HG02763 (cell line): ENCODE measurements around the gene ARV1.
"Not testable (repeated sequence)": the region's sequence is repeated elsewhere in the genome, so short reads cannot be mapped to it uniquely, and the experiment has no call there.

Experiments
- ATAC-seq: cut with Tn5 transposase; IDR thresholded peaks from one replicate; pipeline ENCODE4 v1.9.1; 2021; ENCODE audit warnings: mild to moderate bottlenecking, moderate library complexity; ENCODE audit not compliant: unreplicated experiment

Gene ARV1

DNA sequence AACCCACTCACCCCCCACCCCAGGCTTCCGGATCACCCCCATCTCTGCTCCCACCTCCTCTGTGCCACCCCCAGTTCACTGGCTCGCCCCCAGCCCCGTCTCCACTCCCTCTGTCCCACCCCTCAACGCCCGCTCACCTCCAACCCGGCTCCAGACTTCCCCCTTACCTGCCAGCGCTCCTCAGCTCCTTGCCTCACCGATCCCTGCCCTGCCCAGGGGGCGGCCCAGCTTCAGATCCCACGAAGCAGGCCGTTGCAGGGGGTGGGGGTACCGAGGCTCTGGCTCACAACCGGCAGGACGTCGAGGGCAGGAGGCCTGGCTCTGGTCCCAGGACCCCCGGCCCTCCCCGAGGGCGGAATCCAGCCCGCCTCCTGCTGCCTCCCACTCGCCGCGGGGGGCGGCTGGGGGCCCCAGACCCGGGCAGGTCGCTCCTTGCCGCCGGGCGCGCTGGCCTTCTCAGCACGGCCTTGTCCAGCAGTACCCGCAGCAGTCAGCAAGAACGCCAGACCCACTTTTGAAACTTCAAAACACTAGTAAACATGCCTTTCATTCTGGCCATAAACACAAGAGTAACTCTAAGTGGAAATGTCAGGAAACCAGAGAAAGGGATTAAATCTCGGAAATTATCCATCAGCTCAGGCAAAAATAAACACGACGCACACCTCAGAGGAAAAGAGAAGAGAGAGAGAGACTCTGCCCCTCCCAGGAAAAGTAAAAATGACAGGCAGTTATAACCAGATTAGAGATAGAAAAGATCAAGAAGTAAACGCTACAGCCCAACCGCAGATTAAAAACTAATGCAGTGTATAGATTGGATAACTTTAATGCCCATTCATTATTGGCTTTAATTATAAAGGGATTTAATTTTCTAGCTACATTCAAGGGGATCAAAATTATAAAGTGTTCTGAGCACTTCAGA lies 62.2 kb downstream of the ARV1 start:
- no peak for ATAC-seq

DNA sequence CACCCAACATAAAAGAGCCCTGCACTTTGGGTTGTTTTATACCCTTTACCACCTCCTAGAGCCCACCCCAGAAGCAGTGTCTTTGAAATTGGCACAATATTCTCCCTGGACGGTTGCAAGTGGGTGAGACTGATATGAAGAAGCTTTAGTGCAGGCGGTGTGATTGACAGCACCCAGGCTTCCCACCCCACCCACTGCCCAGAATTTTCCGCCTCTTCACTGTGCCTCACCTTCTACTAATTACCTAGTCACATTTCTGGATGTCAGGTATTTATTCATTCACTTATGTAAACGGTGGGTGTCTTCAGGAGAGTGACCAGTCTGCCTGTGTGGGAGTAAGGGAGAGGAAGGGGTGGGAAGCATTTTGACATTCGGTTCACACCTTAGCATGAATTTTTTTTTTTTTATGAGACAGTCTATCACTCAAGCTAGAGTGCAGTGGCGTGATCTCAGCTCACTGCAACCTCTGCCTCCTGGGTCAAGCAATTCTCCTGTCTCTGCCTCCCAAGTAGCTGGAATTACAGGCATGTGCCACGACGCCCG lies 62.9 kb downstream of the ARV1 start:
- no peak for ATAC-seq

DNA sequence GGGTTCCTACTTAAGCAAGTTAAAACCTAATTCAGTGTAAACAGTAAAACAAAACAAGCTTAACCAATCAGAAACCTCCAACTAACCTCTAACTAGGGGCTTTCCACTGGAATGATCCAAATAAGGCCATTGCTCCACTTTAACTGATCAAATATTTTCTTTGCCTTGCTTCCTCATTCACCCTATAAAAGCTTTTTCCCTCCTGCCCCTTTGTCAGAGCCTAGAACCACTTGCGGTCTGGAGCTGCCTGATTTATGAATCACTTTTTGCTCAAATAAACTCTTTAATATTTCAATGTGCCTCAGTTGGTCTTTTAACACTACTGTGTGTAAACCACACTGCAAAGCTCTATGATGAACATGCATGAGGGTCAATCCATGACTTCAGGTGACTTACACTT lies 65.7 kb downstream of the ARV1 start:
- no peak for ATAC-seq

DNA sequence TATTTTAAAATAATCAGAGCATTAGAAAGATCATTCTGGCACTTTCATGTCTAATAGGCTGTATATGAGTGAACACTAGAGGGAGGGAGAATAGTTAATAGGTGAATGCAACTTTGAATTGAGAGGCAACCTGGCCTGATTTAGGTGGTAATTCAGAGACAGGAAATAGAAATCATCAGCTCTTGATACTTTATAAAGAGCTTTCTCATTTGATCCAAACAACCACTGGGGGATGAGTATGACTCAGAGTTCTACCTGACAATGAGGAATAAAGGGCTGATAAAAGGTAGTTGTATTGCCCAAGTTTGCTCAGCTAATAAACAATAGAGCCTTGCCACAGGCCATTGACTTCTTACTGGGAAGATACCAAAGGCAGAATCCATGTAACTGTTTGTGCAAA lies 66.4 kb downstream of the ARV1 start:
- ATAC-seq: no peak

DNA sequence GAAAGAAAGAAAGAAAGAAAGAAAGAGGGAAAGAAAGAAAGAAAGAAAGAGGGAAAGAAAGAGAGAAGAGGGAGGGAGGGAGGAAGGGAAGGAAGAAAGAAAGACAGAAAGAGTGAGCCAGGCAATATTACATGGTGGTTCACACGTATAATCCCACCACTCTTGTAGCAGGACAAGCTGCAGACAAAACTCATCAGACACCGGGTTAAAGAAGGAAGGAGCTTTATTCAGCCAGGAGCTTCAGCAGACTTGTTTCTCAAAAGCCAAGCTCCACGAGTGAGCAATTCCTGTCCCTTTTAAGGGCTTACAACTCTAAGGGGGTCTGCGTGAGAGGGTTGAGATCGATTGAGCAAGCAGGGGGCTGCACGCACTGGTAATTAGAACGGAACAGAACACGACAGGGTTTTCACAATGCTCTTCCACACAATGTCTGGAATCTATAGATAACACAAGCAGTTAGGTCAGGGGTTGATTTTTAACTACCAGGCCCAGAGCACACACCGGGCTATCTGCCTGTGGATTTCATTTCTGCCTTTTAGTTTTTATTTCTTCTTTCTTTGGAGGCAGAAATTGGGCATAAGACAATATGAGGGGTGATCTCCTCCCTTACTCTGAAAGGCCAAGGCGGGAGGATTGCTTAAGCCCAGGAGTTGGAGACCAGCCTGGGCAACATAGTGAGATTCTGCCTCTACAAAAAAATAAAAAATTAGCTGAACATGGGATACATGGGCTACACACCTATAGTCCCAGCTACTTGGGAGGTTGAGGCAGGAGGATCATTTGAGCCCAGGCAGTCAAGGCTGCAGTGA lies 67.2 kb downstream of the ARV1 start:
- ATAC-seq: not testable (repeated sequence)

DNA sequence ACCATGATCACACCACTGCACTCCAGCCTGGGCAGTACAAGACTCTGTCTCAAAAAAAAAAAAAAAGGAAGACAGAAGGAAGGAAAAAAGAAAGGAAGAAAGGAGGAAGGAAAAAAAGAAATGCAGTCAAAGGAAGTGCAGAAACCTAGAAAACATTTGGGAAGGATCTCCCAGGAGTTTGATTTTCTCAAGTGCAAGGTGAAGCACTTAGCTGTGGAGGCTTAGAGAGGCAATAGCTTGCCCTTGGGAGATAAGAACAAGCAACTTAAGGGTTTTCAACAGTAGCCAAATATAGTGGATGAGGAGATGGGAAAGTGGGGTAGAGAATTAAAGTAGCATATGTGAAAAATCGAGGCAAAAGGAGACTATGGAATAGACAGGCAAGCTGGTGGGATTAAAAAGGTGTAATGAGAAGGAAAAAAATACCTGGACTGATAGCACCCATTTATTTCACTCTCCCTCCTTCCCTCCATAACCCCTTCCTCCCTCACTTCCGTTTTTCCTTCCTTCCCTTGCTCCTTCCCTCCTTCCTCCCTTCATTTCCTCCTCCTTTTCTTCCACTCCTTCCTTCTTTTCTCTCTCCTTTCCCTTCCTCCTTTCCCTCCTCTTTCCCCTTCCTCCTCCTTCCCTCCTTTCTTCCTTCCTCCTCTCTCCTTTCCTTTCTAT lies 68.0 kb downstream of the ARV1 start:
- ATAC-seq: no peak

DNA sequence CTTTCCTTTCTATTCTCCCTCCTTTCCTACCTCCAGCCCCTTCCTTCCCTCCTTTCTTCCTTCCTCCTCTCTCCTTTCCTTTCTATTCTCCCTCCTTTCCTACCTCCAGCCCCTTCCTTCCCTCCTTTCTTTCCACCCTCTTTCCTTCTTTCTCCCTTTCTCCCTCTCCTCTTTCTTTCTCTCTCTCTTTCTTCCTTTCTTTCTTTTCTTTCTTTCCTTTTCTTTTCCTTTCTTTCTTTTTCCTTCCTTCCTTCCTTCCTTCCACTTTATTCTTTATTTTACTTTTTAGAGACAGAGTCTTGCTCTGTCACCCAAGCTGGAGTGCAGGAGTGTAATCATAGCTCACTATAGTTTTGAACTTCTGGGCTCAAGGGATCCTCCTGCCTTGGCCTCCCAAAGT lies 68.6 kb downstream of the ARV1 start:
- not testable (repeated sequence) for ATAC-seq

DNA sequence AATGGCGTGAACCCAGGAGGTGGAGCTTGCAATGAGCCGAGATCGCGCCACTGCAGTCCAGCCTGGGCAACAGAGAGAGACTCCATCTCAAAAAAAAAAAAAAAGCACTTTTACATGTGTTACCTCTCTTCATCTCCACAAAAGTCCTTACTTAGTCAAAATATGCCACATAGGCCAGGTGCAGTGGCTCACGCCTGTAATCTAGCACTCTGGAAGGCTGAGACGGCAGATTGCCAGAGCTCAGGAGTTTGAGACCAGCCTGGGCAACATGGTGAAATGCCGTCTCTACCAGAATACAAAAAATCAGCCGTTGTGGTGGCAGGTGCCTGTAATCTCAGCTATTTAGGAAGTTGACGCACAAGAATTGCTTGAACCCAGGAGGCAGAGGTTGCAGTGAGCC lies 69.5 kb downstream of the ARV1 start:
- not testable (repeated sequence) for ATAC-seq

DNA sequence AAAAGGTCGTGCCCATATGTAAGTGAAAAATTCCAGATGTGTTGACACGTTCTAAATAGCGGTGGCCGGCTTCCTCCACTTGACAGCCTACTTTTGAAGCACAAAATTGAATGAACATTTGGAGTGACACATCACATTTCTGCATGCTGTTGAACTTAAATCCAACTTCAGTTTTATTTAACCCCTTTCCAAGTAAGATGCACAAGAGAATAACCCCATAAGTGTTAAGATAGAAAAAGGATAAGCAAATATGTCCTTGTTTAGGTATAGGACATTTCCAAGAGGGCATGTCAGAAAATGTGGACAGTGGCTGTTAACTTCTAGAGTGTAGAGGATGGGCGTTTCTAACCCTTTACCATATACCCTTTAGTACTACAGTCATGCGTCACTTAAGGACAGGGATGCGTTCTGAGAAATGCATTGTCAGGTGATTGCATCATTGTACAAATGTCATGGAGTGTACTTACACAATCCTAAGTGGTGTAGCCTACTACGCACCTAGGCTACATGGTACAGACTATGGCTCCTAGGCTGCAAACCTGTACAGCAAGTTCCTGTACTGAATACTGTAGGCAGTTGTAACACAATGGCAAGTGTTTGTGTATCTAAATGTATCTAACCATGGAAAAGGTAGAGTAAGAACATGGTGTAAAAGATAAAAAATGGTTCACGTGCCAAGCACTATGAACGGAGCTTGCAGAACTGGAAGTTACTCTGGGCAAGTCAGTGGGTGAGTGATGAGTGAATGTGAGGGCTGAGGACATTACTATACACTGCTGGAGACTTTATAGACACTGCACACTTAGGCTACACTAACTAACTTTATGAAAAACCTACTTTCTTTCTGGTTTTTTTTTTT lies 70.5 kb downstream of the ARV1 start:
- ATAC-seq: no peak
